Body of pancreas (tissue), 4 donors: Measurements from ENCODE around the gene KLHL26.

Source experiments
- POLR2A ChIP-seq, 3 donors: fragments of 450-650 bp; IDR thresholded peaks; one replicate each; pipeline ENCODE4 v1.6.1; 2016; ENCODE audit warnings: antibody characterized with exemption in 3 of 3, mild to moderate bottlenecking in 2 of 3
- TF ChIP-seq, protein P1 (sequence below), 7 experiments: fragments of 450-650 bp in 4 of 7; fragments of 200-600 bp in 3 of 7; sonication (generic) in 3 of 7; IDR thresholded peaks; one replicate each; pipeline ENCODE4 v1.5.1; 2016 to 2019; ENCODE audit warnings: antibody characterized with exemption in 7 of 7

DNA sequence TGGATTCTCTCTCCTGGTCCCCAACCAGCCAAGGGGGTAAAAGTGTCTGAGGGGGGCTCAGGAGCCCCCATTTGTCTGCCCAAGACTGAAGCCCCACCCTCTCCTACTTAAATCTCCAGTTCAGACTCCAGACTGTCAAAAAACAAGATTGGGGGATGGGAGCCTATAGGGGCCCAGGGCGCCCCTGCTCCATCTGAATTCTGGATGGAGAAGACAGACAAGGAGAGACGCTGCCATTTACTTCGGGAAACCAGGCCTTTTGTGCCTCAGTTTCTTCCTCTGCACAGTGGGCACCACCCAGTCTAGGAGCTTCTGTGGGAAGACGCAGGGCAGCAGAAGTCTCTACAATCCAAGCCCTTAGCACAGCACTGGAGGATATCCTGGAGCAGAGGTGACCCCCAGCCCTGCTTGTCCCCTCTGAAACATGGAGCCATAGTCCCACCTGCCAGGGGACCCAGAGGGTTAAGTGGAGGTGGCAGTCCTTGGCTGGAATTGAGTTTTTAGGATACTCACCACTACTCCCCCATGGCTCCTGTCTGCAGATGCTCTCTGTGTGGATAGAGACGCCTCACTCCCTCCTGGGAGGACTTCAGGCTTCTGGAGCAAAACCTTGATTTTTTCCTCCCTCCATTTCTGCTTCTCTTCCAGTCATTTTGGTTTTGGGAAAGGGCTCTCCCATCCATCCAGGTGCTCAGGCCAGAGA lies 28.6 kb upstream of the KLHL26 start:
- TF ChIP-seq, protein P1, sequence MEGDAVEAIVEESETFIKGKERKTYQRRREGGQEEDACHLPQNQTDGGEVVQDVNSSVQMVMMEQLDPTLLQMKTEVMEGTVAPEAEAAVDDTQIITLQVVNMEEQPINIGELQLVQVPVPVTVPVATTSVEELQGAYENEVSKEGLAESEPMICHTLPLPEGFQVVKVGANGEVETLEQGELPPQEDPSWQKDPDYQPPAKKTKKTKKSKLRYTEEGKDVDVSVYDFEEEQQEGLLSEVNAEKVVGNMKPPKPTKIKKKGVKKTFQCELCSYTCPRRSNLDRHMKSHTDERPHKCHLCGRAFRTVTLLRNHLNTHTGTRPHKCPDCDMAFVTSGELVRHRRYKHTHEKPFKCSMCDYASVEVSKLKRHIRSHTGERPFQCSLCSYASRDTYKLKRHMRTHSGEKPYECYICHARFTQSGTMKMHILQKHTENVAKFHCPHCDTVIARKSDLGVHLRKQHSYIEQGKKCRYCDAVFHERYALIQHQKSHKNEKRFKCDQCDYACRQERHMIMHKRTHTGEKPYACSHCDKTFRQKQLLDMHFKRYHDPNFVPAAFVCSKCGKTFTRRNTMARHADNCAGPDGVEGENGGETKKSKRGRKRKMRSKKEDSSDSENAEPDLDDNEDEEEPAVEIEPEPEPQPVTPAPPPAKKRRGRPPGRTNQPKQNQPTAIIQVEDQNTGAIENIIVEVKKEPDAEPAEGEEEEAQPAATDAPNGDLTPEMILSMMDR (IDR thresholded peaks at IDR 0.05) = no peak
- TF ChIP-seq POLR2A (IDR thresholded peaks at IDR 0.05) = no peak
